HEK293 (cell line): Measurements from ENCODE around the gene TBC1D4.

ENCODE experiments used
- ZFP37 ChIP-seq: fragments of 450-650 bp; formaldehyde crosslinking; IDR thresholded peaks from 2 replicates; pipeline ENCODE4 v1.5.1; 2016; ENCODE audit warnings: missing biosample characterization, missing genetic modification characterization
- ZNF391 ChIP-seq: fragments of 450-650 bp; formaldehyde crosslinking; IDR thresholded peaks from 2 replicates; pipeline ENCODE4 v1.5.1; 2016; ENCODE audit warnings: low read depth, missing biosample characterization, missing genetic modification characterization, borderline replicate concordance
- ZNF510 ChIP-seq: fragments of 450-650 bp; formaldehyde crosslinking; IDR thresholded peaks from 2 replicates; pipeline ENCODE4 v1.5.1; 2018; ENCODE audit warnings: mild to moderate bottlenecking, missing genetic modification characterization, missing biosample characterization; ENCODE audit not compliant: insufficient replicate concordance
- ZNF558 ChIP-seq: fragments of 450-650 bp; formaldehyde crosslinking; IDR thresholded peaks from 2 replicates; pipeline ENCODE4 v1.5.1; 2016; ENCODE audit warnings: missing biosample characterization, missing genetic modification characterization
- TF ChIP-seq, protein P1 (sequence below): fragments of 450-650 bp; formaldehyde crosslinking; IDR thresholded peaks from 2 replicates; pipeline ENCODE4 v1.5.1; 2016; ENCODE audit warnings: missing biosample characterization, missing genetic modification characterization
- TF ChIP-seq, protein P2 (sequence below): fragments of 450-650 bp; formaldehyde crosslinking; IDR thresholded peaks from 2 replicates; pipeline ENCODE4 v1.5.1; 2016; ENCODE audit warnings: missing biosample characterization, missing genetic modification characterization

DNA sequence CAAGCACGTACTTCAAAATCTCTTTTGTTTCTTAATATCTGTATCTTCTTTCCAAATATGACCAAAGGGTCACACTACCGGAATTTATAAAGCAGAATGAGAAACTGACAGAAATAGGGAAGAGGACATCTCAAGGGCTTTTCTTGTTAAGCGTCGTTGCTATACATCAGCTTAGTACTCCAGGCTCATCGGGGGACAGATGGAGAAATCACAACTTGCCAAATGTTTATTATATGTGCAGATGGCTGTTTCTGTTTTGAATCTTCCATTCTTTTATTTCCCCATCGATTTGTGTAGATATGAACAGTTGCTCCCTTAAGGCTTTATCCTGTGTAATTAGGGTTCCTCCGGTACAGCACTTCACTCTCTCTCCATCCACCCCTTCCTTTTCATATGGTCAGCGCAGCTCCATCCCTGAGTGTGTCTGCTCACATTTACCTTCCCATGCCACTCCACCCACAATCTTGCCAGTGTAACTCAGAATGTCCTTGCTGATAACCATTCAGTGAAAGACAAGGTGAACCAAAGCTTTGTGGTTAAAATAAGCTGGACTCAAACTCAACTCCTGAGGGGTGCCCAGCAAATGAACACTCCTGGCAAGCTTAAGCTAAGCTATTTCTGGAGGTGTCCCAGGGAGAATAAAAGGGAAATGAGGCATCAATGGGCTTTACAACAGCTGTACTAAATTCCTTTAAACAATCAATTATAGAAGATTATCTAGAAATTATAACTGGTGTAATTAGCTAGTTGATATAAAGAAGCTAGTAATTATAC lies 51.3 kb downstream of the TBC1D4 start:
- TF ChIP-seq, protein P1, sequence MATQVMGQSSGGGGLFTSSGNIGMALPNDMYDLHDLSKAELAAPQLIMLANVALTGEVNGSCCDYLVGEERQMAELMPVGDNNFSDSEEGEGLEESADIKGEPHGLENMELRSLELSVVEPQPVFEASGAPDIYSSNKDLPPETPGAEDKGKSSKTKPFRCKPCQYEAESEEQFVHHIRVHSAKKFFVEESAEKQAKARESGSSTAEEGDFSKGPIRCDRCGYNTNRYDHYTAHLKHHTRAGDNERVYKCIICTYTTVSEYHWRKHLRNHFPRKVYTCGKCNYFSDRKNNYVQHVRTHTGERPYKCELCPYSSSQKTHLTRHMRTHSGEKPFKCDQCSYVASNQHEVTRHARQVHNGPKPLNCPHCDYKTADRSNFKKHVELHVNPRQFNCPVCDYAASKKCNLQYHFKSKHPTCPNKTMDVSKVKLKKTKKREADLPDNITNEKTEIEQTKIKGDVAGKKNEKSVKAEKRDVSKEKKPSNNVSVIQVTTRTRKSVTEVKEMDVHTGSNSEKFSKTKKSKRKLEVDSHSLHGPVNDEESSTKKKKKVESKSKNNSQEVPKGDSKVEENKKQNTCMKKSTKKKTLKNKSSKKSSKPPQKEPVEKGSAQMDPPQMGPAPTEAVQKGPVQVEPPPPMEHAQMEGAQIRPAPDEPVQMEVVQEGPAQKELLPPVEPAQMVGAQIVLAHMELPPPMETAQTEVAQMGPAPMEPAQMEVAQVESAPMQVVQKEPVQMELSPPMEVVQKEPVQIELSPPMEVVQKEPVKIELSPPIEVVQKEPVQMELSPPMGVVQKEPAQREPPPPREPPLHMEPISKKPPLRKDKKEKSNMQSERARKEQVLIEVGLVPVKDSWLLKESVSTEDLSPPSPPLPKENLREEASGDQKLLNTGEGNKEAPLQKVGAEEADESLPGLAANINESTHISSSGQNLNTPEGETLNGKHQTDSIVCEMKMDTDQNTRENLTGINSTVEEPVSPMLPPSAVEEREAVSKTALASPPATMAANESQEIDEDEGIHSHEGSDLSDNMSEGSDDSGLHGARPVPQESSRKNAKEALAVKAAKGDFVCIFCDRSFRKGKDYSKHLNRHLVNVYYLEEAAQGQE (tag by site-specific recombination): no peak
- no peak for TF ChIP-seq ZNF558 (tag by site-specific recombination)
- TF ChIP-seq ZFP37: no peak
- no peak for TF ChIP-seq ZNF391 (tag by site-specific recombination)
- TF ChIP-seq ZNF510 (tag by site-specific recombination): no peak
- TF ChIP-seq, protein P2, sequence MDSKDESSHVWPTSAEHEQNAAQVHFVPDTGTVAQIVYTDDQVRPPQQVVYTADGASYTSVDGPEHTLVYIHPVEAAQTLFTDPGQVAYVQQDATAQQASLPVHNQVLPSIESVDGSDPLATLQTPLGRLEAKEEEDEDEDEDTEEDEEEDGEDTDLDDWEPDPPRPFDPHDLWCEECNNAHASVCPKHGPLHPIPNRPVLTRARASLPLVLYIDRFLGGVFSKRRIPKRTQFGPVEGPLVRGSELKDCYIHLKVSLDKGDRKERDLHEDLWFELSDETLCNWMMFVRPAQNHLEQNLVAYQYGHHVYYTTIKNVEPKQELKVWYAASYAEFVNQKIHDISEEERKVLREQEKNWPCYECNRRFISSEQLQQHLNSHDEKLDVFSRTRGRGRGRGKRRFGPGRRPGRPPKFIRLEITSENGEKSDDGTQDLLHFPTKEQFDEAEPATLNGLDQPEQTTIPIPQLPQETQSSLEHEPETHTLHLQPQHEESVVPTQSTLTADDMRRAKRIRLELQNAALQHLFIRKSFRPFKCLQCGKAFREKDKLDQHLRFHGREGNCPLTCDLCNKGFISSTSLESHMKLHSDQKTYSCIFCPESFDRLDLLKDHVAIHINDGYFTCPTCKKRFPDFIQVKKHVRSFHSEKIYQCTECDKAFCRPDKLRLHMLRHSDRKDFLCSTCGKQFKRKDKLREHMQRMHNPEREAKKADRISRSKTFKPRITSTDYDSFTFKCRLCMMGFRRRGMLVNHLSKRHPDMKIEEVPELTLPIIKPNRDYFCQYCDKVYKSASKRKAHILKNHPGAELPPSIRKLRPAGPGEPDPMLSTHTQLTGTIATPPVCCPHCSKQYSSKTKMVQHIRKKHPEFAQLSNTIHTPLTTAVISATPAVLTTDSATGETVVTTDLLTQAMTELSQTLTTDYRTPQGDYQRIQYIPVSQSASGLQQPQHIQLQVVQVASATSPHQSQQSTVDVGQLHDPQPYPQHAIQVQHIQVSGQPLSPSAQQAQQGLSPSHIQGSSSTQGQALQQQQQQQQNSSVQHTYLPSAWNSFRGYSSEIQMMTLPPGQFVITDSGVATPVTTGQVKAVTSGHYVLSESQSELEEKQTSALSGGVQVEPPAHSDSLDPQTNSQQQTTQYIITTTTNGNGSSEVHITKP: no peak
